Small intestine (tissue), 7 donors: ENCODE data around the gene POU3F3. TPM values are rescaled to one million over a fixed set of nuclear protein-coding genes. Genes with fewer than 3 reads are reported as not detected.
A peak's percentile ranks its signal among the peaks of the same experiment; 100 is the strongest.

ENCODE experiments used
- DNase-seq, 2 donors: peaks; one replicate each; pipeline versions ENCODE4 v3.0.0 to v3.0.0-alpha.2; 2013
- FAIRE-seq: peaks from 2 replicates; lab custom pipeline; 2012; peaks lifted over from hg19 to GRCh38; lab: Jason Lieb, UNC
- H3K27ac ChIP-seq, 3 donors: one replicate each; pipeline ENCODE4 v1.5.1; 2013; ENCODE audit warnings: low read length in 2 of 3, mild to moderate bottlenecking in 2 of 3, control low read depth in 1 of 3, inconsistent platforms in 1 of 3, low read depth in 1 of 3, moderate library complexity in 1 of 3
- H3K27me3 ChIP-seq, 3 donors: one replicate each; pipeline ENCODE4 v1.6.1; 2013; ENCODE audit warnings: low read length in 3 of 3, inconsistent platforms in 1 of 3; ENCODE audit not compliant: control insufficient read depth in 3 of 3, insufficient read depth in 3 of 3
- H3K36me3 ChIP-seq, 3 donors: one replicate each; pipeline ENCODE4 v1.6.1; 2013; ENCODE audit warnings: low read length in 3 of 3, inconsistent platforms in 1 of 3, low read depth in 1 of 3, mild to moderate bottlenecking in 1 of 3, moderate library complexity in 1 of 3; ENCODE audit not compliant: control insufficient read depth in 3 of 3, insufficient read depth in 2 of 3
- H3K4me1 ChIP-seq, 3 donors: one replicate each; pipeline ENCODE4 v1.6.1; 2013; ENCODE audit warnings: low read length in 2 of 3, inconsistent platforms in 1 of 3, low read depth in 1 of 3, mild to moderate bottlenecking in 1 of 3, moderate library complexity in 1 of 3; ENCODE audit not compliant: control insufficient read depth in 3 of 3, insufficient read depth in 2 of 3
- H3K4me3 ChIP-seq, 3 donors: one replicate each; pipeline ENCODE4 v1.5.1; 2013; ENCODE audit warnings: low read length in 3 of 3, control low read depth in 1 of 3, inconsistent platforms in 1 of 3, low read depth in 1 of 3, mild to moderate bottlenecking in 1 of 3, moderate library complexity in 1 of 3
- H3K9me3 ChIP-seq, 2 donors: one replicate each; pipeline ENCODE4 v1.6.1; 2013; ENCODE audit warnings: low read depth in 1 of 2, low read length in 1 of 2; ENCODE audit not compliant: control insufficient read depth in 2 of 2, insufficient read depth in 1 of 2
- WGBS, 3 donors: extraction: QIAGEN DNeasy Blood & Tissue Kit; methylation state at CpG; one replicate each; pipeline ENCODE4 v1.1.7; 2013; 5-methylcytosine and 5-hydroxymethylcytosine counted together
- polyA plus RNA-seq, 4 donors: library from polyadenylated mRNA; stranded (reverse) in 3 of 4; unstranded in 1 of 4; fragments of 200-250 nt in 3 of 4; fragments of 120-200 nt in 1 of 4; gene quantifications; one replicate each; pipeline versions ENCODE4 v1.2.1 to v1.2.3, GENCODE V29; 2013
- donor health status: healthy with polysubstance abuse.
- donor health status: control.
- donor health status: control.
- donor health status: Bipolar disorder and iron deficiency.
- donor health status: healthy.

The POU3F3 gene
- polyA plus RNA-seq, 4 donors: 0.04 to 0.15 TPM; not detected in 2

DNA sequence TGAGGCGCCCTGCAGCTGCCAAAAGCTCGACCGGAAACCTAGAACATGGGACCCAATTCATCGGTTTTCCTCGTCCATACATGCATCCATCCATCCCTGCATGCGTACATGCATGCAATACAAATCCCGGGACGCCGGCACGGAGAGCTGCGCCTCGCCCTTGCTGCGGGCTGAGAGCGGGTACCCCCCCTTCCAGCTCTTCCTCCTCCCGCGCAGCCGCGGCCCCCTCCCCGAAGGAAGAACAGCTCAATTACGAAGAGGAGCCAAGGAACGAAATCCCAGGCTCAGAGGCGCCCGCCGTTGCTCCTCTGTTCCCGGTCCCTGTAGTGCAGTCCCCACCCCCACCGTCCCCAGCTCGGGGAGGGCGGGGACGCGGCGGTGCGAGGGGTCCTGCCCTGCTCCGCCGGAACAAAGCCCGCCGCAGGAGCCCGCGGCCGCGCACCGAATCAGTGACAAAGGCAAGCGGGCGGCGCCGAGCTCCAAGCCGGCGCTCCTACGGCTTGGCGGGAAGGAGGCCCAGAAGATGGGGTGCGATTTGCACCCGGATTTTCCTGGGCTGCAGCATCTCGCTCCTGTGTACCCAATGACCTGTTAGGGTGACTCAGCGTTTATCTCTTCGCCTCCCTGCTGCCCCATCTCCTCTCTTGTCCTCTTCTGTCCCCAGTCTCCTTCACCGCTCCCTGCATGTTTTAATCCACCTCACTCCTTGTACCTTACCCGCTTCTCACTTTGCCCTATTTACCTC is 8.9 kb upstream of the POU3F3 start:
- Histone ChIP-seq H3K36me3 (no peaks in the 10 kb centered on the region), H3K27me3 (peaks cover 17 to 73% (median 44%) of the 10 kb centered on the region in 3 donors), H3K4me1 (peaks cover 0 to 12% (median 0%) of the 10 kb centered on the region in 3 donors), H3K27ac (no peak overlapping the region), H3K9me3 (no peaks in the 10 kb centered on the region), H3K4me3 (no peak overlapping the region)
- WGBS, 3 donors: 2 to 4% (median 3%) methylated on average over 42 to 56 of the region's 56 CpGs
- DNase-seq (peak in 1 of 2 donors; percentile 14), FAIRE-seq (no peak)

- Histone ChIP-seq H3K27me3 (peaks cover 21 to 78% (median 47%) of the 10 kb centered on the region in 3 donors), H3K9me3 (no peaks in the 10 kb centered on the region), H3K4me1 (peaks cover 0 to 12% (median 0%) of the 10 kb centered on the region in 3 donors), H3K4me3 (no peak overlapping the region), H3K27ac (no peak overlapping the region), H3K36me3 (no peaks in the 10 kb centered on the region)
- DNase-seq (no peak), FAIRE-seq (no peak)
- WGBS, 3 donors: 7 to 13% (median 8%) methylated on average over 13 of the region's 13 CpGs
Measured at GRCh38 chr2:104845552-104845931, 8.4 kb upstream of the POU3F3 start.

DNA sequence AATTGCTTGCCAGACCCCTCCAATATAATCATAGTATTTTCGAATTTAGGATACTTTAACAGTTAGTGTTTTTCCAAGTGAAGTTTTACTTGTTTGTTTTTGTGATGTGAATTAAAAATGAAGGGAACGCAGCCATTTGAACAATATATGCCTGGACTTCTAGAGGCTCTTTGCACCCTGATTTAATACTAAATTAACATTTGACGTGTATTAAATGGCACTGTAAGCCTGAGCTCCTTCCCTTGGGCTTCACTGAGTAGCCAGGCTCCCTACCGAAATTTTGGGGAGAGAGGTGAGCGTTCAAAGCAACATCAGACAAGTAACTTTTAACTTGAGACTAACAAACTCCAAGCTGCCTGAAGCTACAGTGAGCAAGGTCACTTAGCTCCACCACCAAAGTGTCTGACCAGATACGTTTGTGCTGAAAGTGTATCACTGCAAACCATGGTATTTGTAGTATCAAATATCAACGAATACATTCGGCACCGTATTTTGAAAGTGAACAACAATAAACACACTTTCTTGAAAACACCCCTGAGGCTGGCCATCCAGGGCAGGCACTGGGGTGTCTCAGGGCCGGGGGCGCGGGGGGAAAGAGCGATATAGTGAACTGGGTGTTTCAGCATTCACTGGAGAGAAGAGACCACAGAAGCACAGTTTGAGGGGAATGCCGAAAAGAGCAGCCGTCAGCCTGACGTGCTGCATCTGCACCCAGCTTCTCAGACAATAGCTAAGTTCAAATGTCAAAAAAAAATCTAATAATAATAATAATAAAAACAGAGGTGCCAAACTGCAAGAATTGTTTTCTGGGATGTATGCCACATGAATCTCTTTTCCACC is 7.7 kb upstream of the POU3F3 start:
- FAIRE-seq: no peak
- H3K27me3 ChIP-seq: peaks cover 22 to 84% (median 49%) of the 10 kb centered on the region in 3 donors

DNA sequence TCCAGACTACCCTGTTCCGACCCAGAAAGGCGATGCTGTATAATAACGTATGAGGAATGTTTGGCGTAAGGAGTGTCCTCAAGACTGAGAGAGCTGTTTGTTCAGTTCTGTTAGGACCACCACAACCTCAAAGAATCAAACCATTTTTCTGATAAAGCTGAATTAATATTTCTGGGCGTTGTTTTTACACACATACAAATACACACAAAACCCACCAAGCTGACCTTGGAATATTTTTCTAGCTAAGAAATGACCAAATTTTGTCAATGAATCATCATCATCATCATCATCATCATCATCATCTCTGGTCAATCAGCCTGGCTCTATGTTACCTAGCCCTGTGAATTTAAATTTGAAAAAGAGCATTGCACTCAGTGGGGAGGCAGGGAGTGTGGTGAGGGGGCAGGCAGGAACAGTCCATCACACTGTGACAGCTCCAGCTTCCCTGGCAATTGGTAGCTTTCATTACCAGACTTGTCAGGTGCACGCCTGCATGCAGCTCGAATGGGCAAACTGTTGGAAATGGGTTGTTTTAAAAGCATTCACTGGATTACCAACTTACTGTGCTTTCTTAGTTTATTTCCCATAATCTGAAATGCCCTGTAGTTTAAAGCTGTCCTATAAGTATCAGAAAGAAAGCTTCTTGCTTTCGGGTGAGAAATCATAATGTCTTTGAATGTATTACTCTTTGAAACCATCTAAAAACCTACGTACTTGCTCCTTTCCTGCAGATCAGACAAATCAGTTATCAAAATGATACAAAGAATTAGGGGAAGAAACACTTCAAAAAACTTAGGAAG is 6.9 kb upstream of the POU3F3 start:
- Histone ChIP-seq H3K27ac (no peak overlapping the region), H3K4me1 (peaks cover 0 to 12% (median 0%) of the 10 kb centered on the region in 3 donors), H3K9me3 (no peaks in the 10 kb centered on the region), H3K4me3 (no peak overlapping the region), H3K27me3 (peaks cover 21 to 88% (median 53%) of the 10 kb centered on the region in 3 donors), H3K36me3 (no peaks in the 10 kb centered on the region)
- no peak for FAIRE-seq
- DNase-seq: no peak
- WGBS, 3 donors: 15 to 28% (median 18%) methylated on average over 9 of the region's 9 CpGs

More for the DNA sequence above, 7.7 kb upstream of the POU3F3 start:
- Histone ChIP-seq H3K36me3 (no peaks in the 10 kb centered on the region), H3K27ac (no peak overlapping the region), H3K4me1 (peaks cover 0 to 12% (median 0%) of the 10 kb centered on the region in 3 donors), H3K9me3 (no peaks in the 10 kb centered on the region), H3K4me3 (no peak overlapping the region)
- WGBS, 3 donors: 5 to 8% (median 7%) methylated on average over 16 of the region's 16 CpGs
- DNase-seq: no peak

DNA sequence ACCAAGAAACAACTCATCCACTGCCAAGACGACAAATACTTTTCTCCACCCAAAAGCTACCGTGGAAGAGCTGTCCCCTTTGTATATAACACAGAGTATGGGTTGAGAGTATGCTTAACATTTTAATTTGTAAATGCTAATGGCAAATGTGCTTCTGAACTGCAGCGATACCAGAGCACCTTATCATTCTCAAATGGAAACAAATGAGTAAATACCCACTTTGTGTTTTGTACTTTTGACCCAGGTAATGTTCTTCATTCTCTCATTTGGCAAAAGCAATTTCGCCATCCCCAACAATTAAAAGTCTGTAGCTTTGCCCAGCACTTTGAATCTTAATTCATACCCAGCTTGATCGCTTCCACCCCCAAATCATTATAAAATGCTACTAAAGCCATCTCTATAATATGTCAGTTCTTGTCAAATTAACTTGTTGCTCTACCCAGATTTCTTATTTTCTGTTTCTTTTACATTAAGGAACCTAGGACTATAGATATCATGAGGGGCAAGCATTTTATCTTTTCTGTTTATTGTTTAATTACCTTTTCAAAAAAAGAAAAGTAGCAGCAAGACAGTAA is 6.2 kb upstream of the POU3F3 start:
- Histone ChIP-seq H3K4me3 (no peak overlapping the region), H3K4me1 (peaks cover 0 to 12% (median 0%) of the 10 kb centered on the region in 3 donors), H3K27me3 (peaks cover 17 to 88% (median 51%) of the 10 kb centered on the region in 3 donors), H3K36me3 (no peaks in the 10 kb centered on the region), H3K27ac (no peak overlapping the region), H3K9me3 (no peaks in the 10 kb centered on the region)
- 7 to 11% (median 11%) methylated on average over 5 of the region's 5 CpGs for WGBS, 3 donors
- FAIRE-seq (no peak), DNase-seq (no peak)

DNA sequence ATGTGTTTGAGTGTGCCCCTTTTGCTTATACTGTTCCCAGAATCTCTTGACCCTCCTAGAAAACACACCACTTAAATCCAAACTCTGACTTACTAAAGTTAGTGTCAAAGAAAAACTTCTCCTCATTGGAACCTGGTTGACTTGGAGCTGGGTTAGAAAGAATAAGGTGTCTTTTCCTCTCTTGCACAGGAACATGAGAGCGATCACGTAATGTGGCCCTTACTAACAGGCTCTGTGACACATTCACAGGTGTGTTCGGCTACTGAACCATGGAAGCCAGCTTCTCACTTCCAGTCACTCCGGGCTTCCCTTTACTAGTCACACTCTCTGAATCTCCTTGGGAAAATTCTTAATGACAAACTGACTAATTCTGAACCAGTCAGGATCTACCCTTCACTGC is 5.4 kb upstream of the POU3F3 start:
- FAIRE-seq (no peak), DNase-seq (peak in 1 of 2 donors; percentile 6)
- H3K4me3 ChIP-seq: no peak overlapping the region
- no peaks in the 10 kb centered on the region for H3K36me3 ChIP-seq
- peaks cover 0 to 7% (median 0%) of the 10 kb centered on the region in 3 donors for H3K4me1 ChIP-seq
- 13 to 23% (median 20%) methylated on average over 4 of the region's 4 CpGs for WGBS, 3 donors
- H3K9me3 ChIP-seq: no peaks in the 10 kb centered on the region
- peaks cover 10 to 91% (median 51%) of the 10 kb centered on the region in 3 donors for H3K27me3 ChIP-seq
- no peak overlapping the region for H3K27ac ChIP-seq

DNA sequence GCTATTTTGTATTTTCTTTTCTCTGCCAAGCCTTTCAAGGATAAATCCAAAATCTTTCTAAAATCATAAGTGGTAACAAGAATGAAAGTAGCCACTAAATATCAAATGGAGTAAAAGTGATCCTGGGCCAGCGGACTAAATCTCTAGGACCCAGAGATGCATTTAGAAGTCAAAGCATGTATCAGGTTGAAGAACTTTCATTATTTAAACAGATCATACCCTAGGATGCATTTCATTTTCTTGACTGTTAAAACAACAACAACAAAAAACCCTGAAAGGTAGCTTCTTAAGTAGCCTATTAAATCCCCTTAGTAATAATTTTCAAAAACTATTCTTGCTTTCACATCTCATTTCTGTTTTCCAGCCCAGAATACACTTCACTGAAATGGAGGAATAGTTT is 4.8 kb upstream of the POU3F3 start:
- Histone ChIP-seq H3K4me1 (peaks cover 0 to 9% (median 0%) of the 10 kb centered on the region in 3 donors), H3K9me3 (no peaks in the 10 kb centered on the region), H3K4me3 (no peak overlapping the region), H3K27ac (no peak overlapping the region), H3K36me3 (no peaks in the 10 kb centered on the region), H3K27me3 (peaks cover 9 to 91% (median 48%) of the 10 kb centered on the region in 3 donors)
- FAIRE-seq (no peak), DNase-seq (no peak)
- WGBS, 3 donors: 10 to 15% (median 14%) methylated on average over 1 of the region's 1 CpG
